ENCODE data around the gene IFI27. TPM values are rescaled to one million over a fixed set of nuclear protein-coding genes. Genes with fewer than 3 reads are reported as not detected.

Gene IFI27
- total and polyA plus RNA-seq, 4 donors = 94.1 to 883 (median 378) TPM

DNA sequence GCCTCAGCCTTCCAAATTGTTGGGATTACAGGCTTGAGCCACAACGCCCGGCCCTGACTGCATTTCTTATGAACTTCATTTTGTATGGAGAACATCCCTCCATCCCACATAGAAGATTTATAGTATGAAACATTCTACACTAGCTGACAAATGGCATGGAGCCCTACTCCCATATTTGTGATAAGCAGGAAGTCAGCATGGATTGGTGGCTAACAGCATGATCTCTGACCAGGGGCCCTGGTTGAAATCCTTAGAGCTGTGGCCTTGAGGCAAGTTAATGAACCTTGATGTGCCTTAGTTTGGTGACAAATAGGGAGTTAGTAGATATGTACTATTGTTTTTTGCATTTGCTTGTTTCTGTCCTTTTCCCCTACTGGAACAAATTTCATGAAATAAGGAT is 17.1 kb upstream of the IFI27 start:
- H3K27me3 ChIP-seq (ENCODE audit: control insufficient read depth in 3 of 3, insufficient read depth in 3 of 3, low read length in 2 of 3) = no peaks in the 10 kb centered on the region
- H3K9me3 ChIP-seq (ENCODE audit: control insufficient read depth in 4 of 4, insufficient read depth in 3 of 4, low read length in 3 of 4) = no peaks in the 10 kb centered on the region
- no peak for DNase-seq
- H3K9ac ChIP-seq (ENCODE audit: insufficient read depth in 1 of 2, low read length in 2 of 2) = no peak overlapping the region
- H3K4me3 ChIP-seq = no peak overlapping the region
- no peak for ATAC-seq (ENCODE audit: insufficient read depth, low FRiP score)
- H3K27ac ChIP-seq (ENCODE audit: low read depth in 1 of 2, low read length in 1 of 2) = no peak overlapping the region
- H3K36me3 ChIP-seq (ENCODE audit: control insufficient read depth in 4 of 4, insufficient read depth in 4 of 4, low read length in 4 of 4) = peaks cover 0 to 3% (median under 1%) of the 10 kb centered on the region in 4 donors
- TF ChIP-seq CTCF (IDR thresholded peaks at IDR 0.05; ENCODE audit: control extremely low read depth, extremely low read depth) = no peak
- 98 to 100% methylated on average over 2 of the region's 2 CpGs for WGBS, 2 donors
- H3K4me1 ChIP-seq (ENCODE audit: control insufficient read depth in 5 of 5, insufficient read depth in 5 of 5, low read length in 5 of 5) = no peaks in the 10 kb centered on the region

DNA sequence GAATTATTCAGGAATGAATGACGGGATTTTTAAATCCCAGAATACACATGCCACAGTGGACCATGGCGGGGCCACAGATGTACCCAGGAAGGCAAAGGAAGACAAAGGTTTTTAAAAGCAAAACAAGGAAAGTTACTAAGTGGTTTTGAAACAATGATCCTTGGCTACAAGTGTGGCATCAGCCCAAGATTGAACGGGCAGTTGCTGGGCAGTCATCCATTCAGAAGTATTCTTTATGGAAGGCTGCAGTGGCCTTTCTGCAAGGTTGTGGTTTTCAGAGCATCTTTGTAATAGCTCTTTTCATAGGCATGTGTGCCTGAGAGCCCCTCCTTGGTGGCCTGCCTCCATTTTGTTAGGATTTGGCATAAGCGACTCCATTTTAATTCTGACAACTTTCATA is 13.4 kb upstream of the IFI27 start:
- Histone ChIP-seq H3K27me3 (ENCODE audit: control insufficient read depth in 3 of 3, insufficient read depth in 3 of 3, low read length in 2 of 3) (no peaks in the 10 kb centered on the region), H3K27ac (ENCODE audit: low read depth in 1 of 2, low read length in 1 of 2) (no peak overlapping the region), H3K9me3 (ENCODE audit: control insufficient read depth in 4 of 4, insufficient read depth in 3 of 4, low read length in 3 of 4) (no peaks in the 10 kb centered on the region), H3K4me3 (no peak overlapping the region), H3K36me3 (ENCODE audit: control insufficient read depth in 4 of 4, insufficient read depth in 4 of 4, low read length in 4 of 4) (peaks cover 0 to 3% (median under 1%) of the 10 kb centered on the region in 4 donors), H3K4me1 (ENCODE audit: control insufficient read depth in 5 of 5, insufficient read depth in 5 of 5, low read length in 5 of 5) (no peaks in the 10 kb centered on the region), H3K9ac (ENCODE audit: insufficient read depth in 1 of 2, low read length in 2 of 2) (no peak overlapping the region)
- TF ChIP-seq CTCF (IDR thresholded peaks at IDR 0.05; ENCODE audit: control extremely low read depth, extremely low read depth) = no peak
- WGBS, 2 donors = 89 to 98% methylated on average over 4 of the region's 4 CpGs
- DNase-seq (no peak), ATAC-seq (ENCODE audit: insufficient read depth, low FRiP score) (no peak)

- DNase-seq = no peak
- H3K4me1 ChIP-seq (ENCODE audit: control insufficient read depth in 5 of 5, insufficient read depth in 5 of 5, low read length in 5 of 5) = no peaks in the 10 kb centered on the region
- no peak for TF ChIP-seq CTCF (IDR thresholded peaks at IDR 0.05; ENCODE audit: control extremely low read depth, extremely low read depth)
- WGBS, 2 donors = 63 to 73% methylated on average over 10 of the region's 10 CpGs
- no peaks in the 10 kb centered on the region for H3K27me3 ChIP-seq (ENCODE audit: control insufficient read depth in 3 of 3, insufficient read depth in 3 of 3, low read length in 2 of 3)
- no peak for ATAC-seq (ENCODE audit: insufficient read depth, low FRiP score)
- peaks cover 0 to 3% (median under 1%) of the 10 kb centered on the region in 4 donors for H3K36me3 ChIP-seq (ENCODE audit: control insufficient read depth in 4 of 4, insufficient read depth in 4 of 4, low read length in 4 of 4)
- no peak overlapping the region for H3K27ac ChIP-seq (ENCODE audit: low read depth in 1 of 2, low read length in 1 of 2)
- no peaks in the 10 kb centered on the region for H3K9me3 ChIP-seq (ENCODE audit: control insufficient read depth in 4 of 4, insufficient read depth in 3 of 4, low read length in 3 of 4)
- no peak overlapping the region for H3K4me3 ChIP-seq
- no peak overlapping the region for H3K9ac ChIP-seq (ENCODE audit: insufficient read depth in 1 of 2, low read length in 2 of 2)
These were observed 12.1 kb upstream of the IFI27 start for GRCh38 chr14:94098326-94098992.

- peaks cover 0 to 3% (median under 1%) of the 10 kb centered on the region in 4 donors for H3K36me3 ChIP-seq (ENCODE audit: control insufficient read depth in 4 of 4, insufficient read depth in 4 of 4, low read length in 4 of 4)
- ATAC-seq (ENCODE audit: insufficient read depth, low FRiP score) (no peak), DNase-seq (no peak)
- H3K4me1 ChIP-seq (ENCODE audit: control insufficient read depth in 5 of 5, insufficient read depth in 5 of 5, low read length in 5 of 5) = no peaks in the 10 kb centered on the region
- H3K27me3 ChIP-seq (ENCODE audit: control insufficient read depth in 3 of 3, insufficient read depth in 3 of 3, low read length in 2 of 3) = no peaks in the 10 kb centered on the region
- no peaks in the 10 kb centered on the region for H3K9me3 ChIP-seq (ENCODE audit: control insufficient read depth in 4 of 4, insufficient read depth in 3 of 4, low read length in 3 of 4)
- no peak overlapping the region for H3K9ac ChIP-seq (ENCODE audit: insufficient read depth in 1 of 2, low read length in 2 of 2)
- no peak for TF ChIP-seq CTCF (IDR thresholded peaks at IDR 0.05; ENCODE audit: control extremely low read depth, extremely low read depth)
- whole genome bisulfite sequencing, 2 donors = 66 to 97% methylated on average over 6 of the region's 6 CpGs
- no peak overlapping the region for H3K27ac ChIP-seq (ENCODE audit: low read depth in 1 of 2, low read length in 1 of 2)
- H3K4me3 ChIP-seq = no peak overlapping the region
These were observed 11.5 kb upstream of the IFI27 start for GRCh38 chr14:94099006-94099405.
